SK-N-SH treated with all-trans-retinoic acid at 6 μM for 48 hours (cell line): ENCODE data around the gene LAMA5.
A peak's percentile ranks its signal among the peaks of the same experiment; 100 is the strongest.

Experiments used
- ATAC-seq: fragments of 200-7000 bp; cut with Tn5 transposase; 3 replicates; pipeline ENCODE4 v1.9.1; 2020; ENCODE audit warnings: mild to moderate bottlenecking, moderate library complexity
- ARNTL ChIP-seq: fragments of 450-650 bp; formaldehyde crosslinking; IDR thresholded peaks from 2 replicates; pipeline ENCODE4 v1.5.0; 2020; ENCODE audit warnings: low read depth, mild to moderate bottlenecking, moderate library complexity, borderline replicate concordance
- BACH2 ChIP-seq: fragments of 250-450 bp; sonication (Bioruptor Pico); IDR thresholded peaks from 2 replicates; pipeline ENCODE4 v1.9.0; 2021; ENCODE audit warnings: mild to moderate bottlenecking, borderline replicate concordance
- GLIS3 ChIP-seq: fragments of 250-450 bp; sonication (Bioruptor Pico); IDR thresholded peaks from 2 replicates; pipeline ENCODE4 v1.5.0; 2020; ENCODE audit warnings: mild to moderate bottlenecking, moderate library complexity
- OSR1 ChIP-seq: fragments of 250-450 bp; sonication (Bioruptor Pico); IDR thresholded peaks from 2 replicates; pipeline ENCODE4 v1.8.0; 2022; ENCODE audit warnings: moderate library complexity, mild to moderate bottlenecking, inconsistent platforms
- PPARA ChIP-seq: fragments of 250-450 bp; sonication (Bioruptor Pico); IDR thresholded peaks from 2 replicates; pipeline ENCODE4 v1.5.0; 2020; ENCODE audit warnings: mild to moderate bottlenecking, borderline replicate concordance
- RARB ChIP-seq: fragments of 250-450 bp; sonication (Bioruptor Pico); IDR thresholded peaks from 2 replicates; pipeline ENCODE4 v1.8.0; 2021; ENCODE audit warnings: mild to moderate bottlenecking, moderate library complexity
- SNAI2 ChIP-seq: fragments of 250-450 bp; sonication (Bioruptor Pico); IDR thresholded peaks from 2 replicates; pipeline ENCODE4 v1.5.0; 2020; ENCODE audit warnings: mild to moderate bottlenecking, moderate library complexity
- TCF4 ChIP-seq: fragments of 250-450 bp; sonication (Bioruptor Pico); IDR thresholded peaks from 2 replicates; pipeline ENCODE4 v1.8.0; 2021; ENCODE audit warnings: mild to moderate bottlenecking, moderate library complexity, borderline replicate concordance
- TOX ChIP-seq: fragments of 250-450 bp; sonication (Bioruptor Pico); IDR thresholded peaks from 2 replicates; pipeline ENCODE4 v1.8.0; 2021; ENCODE audit warnings: mild to moderate bottlenecking, moderate library complexity, borderline replicate concordance
- ZC3H10 ChIP-seq: fragments of 250-450 bp; sonication (Bioruptor Pico); IDR thresholded peaks from 2 replicates; pipeline ENCODE4 v1.5.1; 2021; ENCODE audit warnings: mild to moderate bottlenecking, moderate library complexity
- ZFP3 ChIP-seq: fragments of 250-450 bp; sonication (Bioruptor Pico); IDR thresholded peaks from 2 replicates; pipeline ENCODE4 v1.5.0; 2020; ENCODE audit warnings: mild to moderate bottlenecking, moderate library complexity
- ZNF70 ChIP-seq: fragments of 450-650 bp; formaldehyde crosslinking; IDR thresholded peaks from 2 replicates; pipeline ENCODE4 v1.5.0; 2020; ENCODE audit warnings: mild to moderate bottlenecking, moderate library complexity
- ZNF8 ChIP-seq: fragments of 450-650 bp; formaldehyde crosslinking; IDR thresholded peaks from 2 replicates; pipeline ENCODE4 v1.5.0; 2020; ENCODE audit warnings: mild to moderate bottlenecking, moderate library complexity
- TF ChIP-seq, protein P1 (sequence below): fragments of 250-450 bp; sonication (Bioruptor Pico); IDR thresholded peaks from 2 replicates; pipeline ENCODE4 v1.5.1; 2021; ENCODE audit warnings: mild to moderate bottlenecking, moderate library complexity
- TF ChIP-seq, protein P2 (sequence below): fragments of 250-450 bp; sonication (Bioruptor Pico); IDR thresholded peaks from 2 replicates; pipeline ENCODE4 v1.8.0; 2020; ENCODE audit warnings: mild to moderate bottlenecking, moderate library complexity, borderline replicate concordance
- TF ChIP-seq, protein P3 (sequence below): fragments of 250-450 bp; sonication (Bioruptor Pico); IDR thresholded peaks from 2 replicates; pipeline ENCODE4 v1.5.0; 2020; ENCODE audit warnings: mild to moderate bottlenecking, moderate library complexity
- TF ChIP-seq, protein P4 (sequence below): fragments of 250-450 bp; sonication (Bioruptor Pico); IDR thresholded peaks from 2 replicates; pipeline ENCODE4 v1.8.0; 2021; ENCODE audit warnings: low read depth, mild to moderate bottlenecking, moderate library complexity, borderline replicate concordance
- TF ChIP-seq, protein P5 (sequence below): fragments of 250-450 bp; sonication (Bioruptor Pico); IDR thresholded peaks from 2 replicates; pipeline ENCODE4 v1.5.1; 2020; ENCODE audit warnings: low read depth, mild to moderate bottlenecking, moderate library complexity

The LAMA5 gene

DNA sequence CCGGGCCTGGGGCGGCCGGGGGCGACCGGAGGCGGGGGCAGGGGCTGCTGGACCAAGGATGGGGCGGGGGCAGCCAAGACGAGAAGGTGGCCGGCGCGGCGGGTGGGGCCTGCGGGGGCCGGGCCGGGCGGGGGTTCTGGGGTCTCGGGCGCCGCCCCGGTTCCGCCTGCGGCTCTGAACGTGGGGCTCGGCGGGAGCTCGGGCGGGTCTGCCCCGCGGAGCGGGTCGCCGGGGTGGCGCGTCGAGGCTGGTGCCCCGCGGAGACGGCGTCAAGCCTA, 64.1 kb downstream of the LAMA5 start:
- TF ChIP-seq OSR1 (CRISPR knock-in tag) (no peak), SNAI2 (CRISPR knock-in tag) (no peak), ZNF8 (CRISPR knock-in tag) (no peak), PPARA (no peak), TCF4 (CRISPR knock-in tag) (no peak), RARB (CRISPR knock-in tag) (no peak), ZNF70 (CRISPR knock-in tag) (no peak), ZC3H10 (CRISPR knock-in tag) (no peak), GLIS3 (CRISPR knock-in tag) (no peak), ARNTL (CRISPR knock-in tag) (no peak), TOX (no peak), BACH2 (CRISPR knock-in tag) (no peak)
- TF ChIP-seq, protein P1, sequence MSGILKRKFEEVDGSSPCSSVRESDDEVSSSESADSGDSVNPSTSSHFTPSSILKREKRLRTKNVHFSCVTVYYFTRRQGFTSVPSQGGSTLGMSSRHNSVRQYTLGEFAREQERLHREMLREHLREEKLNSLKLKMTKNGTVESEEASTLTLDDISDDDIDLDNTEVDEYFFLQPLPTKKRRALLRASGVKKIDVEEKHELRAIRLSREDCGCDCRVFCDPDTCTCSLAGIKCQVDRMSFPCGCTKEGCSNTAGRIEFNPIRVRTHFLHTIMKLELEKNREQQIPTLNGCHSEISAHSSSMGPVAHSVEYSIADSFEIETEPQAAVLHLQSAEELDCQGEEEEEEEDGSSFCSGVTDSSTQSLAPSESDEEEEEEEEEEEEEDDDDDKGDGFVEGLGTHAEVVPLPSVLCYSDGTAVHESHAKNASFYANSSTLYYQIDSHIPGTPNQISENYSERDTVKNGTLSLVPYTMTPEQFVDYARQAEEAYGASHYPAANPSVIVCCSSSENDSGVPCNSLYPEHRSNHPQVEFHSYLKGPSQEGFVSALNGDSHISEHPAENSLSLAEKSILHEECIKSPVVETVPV, result no peak
- TF ChIP-seq, protein P2, sequence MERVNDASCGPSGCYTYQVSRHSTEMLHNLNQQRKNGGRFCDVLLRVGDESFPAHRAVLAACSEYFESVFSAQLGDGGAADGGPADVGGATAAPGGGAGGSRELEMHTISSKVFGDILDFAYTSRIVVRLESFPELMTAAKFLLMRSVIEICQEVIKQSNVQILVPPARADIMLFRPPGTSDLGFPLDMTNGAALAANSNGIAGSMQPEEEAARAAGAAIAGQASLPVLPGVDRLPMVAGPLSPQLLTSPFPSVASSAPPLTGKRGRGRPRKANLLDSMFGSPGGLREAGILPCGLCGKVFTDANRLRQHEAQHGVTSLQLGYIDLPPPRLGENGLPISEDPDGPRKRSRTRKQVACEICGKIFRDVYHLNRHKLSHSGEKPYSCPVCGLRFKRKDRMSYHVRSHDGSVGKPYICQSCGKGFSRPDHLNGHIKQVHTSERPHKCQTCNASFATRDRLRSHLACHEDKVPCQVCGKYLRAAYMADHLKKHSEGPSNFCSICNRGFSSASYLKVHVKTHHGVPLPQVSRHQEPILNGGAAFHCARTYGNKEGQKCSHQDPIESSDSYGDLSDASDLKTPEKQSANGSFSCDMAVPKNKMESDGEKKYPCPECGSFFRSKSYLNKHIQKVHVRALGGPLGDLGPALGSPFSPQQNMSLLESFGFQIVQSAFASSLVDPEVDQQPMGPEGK (CRISPR knock-in tag), result no peak
- TF ChIP-seq, protein P3, sequence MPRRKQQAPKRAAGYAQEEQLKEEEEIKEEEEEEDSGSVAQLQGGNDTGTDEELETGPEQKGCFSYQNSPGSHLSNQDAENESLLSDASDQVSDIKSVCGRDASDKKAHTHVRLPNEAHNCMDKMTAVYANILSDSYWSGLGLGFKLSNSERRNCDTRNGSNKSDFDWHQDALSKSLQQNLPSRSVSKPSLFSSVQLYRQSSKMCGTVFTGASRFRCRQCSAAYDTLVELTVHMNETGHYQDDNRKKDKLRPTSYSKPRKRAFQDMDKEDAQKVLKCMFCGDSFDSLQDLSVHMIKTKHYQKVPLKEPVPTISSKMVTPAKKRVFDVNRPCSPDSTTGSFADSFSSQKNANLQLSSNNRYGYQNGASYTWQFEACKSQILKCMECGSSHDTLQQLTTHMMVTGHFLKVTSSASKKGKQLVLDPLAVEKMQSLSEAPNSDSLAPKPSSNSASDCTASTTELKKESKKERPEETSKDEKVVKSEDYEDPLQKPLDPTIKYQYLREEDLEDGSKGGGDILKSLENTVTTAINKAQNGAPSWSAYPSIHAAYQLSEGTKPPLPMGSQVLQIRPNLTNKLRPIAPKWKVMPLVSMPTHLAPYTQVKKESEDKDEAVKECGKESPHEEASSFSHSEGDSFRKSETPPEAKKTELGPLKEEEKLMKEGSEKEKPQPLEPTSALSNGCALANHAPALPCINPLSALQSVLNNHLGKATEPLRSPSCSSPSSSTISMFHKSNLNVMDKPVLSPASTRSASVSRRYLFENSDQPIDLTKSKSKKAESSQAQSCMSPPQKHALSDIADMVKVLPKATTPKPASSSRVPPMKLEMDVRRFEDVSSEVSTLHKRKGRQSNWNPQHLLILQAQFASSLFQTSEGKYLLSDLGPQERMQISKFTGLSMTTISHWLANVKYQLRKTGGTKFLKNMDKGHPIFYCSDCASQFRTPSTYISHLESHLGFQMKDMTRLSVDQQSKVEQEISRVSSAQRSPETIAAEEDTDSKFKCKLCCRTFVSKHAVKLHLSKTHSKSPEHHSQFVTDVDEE (CRISPR knock-in tag), result no peak
- TF ChIP-seq, protein P4, sequence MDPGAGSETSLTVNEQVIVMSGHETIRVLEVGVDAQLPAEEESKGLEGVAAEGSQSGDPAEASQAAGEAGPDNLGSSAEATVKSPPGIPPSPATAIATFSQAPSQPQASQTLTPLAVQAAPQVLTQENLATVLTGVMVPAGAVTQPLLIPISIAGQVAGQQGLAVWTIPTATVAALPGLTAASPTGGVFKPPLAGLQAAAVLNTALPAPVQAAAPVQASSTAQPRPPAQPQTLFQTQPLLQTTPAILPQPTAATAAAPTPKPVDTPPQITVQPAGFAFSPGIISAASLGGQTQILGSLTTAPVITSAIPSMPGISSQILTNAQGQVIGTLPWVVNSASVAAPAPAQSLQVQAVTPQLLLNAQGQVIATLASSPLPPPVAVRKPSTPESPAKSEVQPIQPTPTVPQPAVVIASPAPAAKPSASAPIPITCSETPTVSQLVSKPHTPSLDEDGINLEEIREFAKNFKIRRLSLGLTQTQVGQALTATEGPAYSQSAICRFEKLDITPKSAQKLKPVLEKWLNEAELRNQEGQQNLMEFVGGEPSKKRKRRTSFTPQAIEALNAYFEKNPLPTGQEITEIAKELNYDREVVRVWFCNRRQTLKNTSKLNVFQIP (CRISPR knock-in tag), result no peak
- TF ChIP-seq, protein P5, sequence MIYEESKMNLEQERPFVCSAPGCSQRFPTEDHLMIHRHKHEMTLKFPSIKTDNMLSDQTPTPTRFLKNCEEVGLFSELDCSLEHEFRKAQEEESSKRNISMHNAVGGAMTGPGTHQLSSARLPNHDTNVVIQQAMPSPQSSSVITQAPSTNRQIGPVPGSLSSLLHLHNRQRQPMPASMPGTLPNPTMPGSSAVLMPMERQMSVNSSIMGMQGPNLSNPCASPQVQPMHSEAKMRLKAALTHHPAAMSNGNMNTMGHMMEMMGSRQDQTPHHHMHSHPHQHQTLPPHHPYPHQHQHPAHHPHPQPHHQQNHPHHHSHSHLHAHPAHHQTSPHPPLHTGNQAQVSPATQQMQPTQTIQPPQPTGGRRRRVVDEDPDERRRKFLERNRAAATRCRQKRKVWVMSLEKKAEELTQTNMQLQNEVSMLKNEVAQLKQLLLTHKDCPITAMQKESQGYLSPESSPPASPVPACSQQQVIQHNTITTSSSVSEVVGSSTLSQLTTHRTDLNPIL (CRISPR knock-in tag), result no peak

DNA sequence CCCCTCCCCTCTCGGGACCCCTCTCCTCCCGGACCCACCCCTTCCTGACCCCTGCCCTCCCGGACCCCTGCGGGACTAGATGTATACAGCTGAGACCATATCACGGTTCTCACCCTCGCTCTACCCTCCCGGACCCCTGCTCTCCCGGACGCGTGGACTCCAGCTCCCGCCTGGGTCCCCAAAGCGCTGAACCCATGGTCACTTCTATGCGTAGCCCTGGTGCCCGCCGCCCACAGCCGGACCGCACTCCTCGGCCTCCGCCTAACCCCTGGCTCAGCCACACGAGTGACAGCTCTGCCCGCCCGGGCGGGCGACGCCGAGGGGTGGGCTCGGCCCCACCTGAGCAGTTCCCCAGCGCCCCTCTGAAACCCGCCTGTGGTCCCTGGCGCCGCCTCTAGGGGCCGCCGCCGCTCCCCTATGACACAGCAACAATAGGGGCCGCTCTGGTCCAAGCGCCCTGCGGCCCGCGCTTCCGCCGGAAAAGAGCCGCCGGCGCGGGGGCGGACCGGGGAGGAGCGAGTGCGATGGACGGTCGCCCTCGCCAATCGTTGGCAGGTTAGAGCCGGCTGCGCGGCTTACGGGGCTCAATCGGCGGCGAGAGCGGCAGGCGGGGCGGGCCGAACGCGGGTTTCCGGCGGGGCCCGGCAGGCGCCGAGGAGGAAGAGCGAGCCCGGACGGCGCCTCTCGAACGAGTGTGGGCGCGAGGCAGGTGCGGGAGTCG, 64.6 kb downstream of the LAMA5 start, which contains the start of gene ADRM1:
Gene ADRM1 (plus strand): TSS at position 657 of the 721 bp plus-strand sequence. CDS start 572 bp downstream, outside the sequence.
- ATAC-seq, result peak; percentile 87
- TF ChIP-seq, protein P3 (CRISPR knock-in tag), result 0 out of 2 replicates have a peak, but pooled peaks have one; percentile 49
- TF ChIP-seq, protein P4 (CRISPR knock-in tag), result no peak; the same call in 1 of the 2 replicates
- TF ChIP-seq BACH2 (CRISPR knock-in tag), result peak; percentile 17; the same call in 1 of the 2 replicates
- peak; percentile 78 for TF ChIP-seq ZFP3 (CRISPR knock-in tag)
- TF ChIP-seq PPARA, result no peak
- no peak for TF ChIP-seq ZNF70 (CRISPR knock-in tag)
- no peak for TF ChIP-seq TCF4 (CRISPR knock-in tag)

More for the DNA sequence above, 64.1 kb downstream of the LAMA5 start:
- ATAC-seq, result no peak
